HT-29 (cell line): ENCODE results near the gene ACSM6. TPM values are rescaled to one million over a fixed set of nuclear protein-coding genes. Genes with fewer than 3 reads are reported as not detected.

Experiments
- DNase-seq: peaks from one replicate; pipeline ENCODE4 v3.0.0-alpha.2; 2015; ENCODE audit warnings: low spot score
- small RNA-seq: library from RNA; depleted of rRNA; stranded (forward); fragments of <200 nt; gene quantifications from one replicate; pipeline ENCODE3, GENCODE V24; 2014
- total RNA-seq: library from RNA; depleted of rRNA; stranded (reverse); fragments of >200 nt; shearing (Covaris generic); gene quantifications from 2 replicates; pipeline ENCODE4 v1.2.3, GENCODE V29; 2014; rRNA removed

ACSM6 gene
- total RNA-seq, 1 experiment from 2014 or later, result not detected

GRCh38 chr10:95267251-95267650 is 73.2 kb downstream of the ACSM6 start:
- no peak for DNase-seq

GRCh38 chr10:95268438-95268837 is 74.4 kb downstream of the ACSM6 start:
- DNase-seq, result no peak

GRCh38 chr10:95273393-95274312 is 79.6 kb downstream of the ACSM6 start:
- peak; percentile 75 for DNase-seq

- no peak for DNase-seq
Observed at GRCh38 chr10:95275726-95276366, 81.8 kb downstream of the ACSM6 start.

GRCh38 chr10:95276367-95277200 is 82.5 kb downstream of the ACSM6 start:
- no peak for DNase-seq

- DNase-seq, result no peak
Observed at GRCh38 chr10:95277201-95277570, 83.1 kb downstream of the ACSM6 start.

GRCh38 chr10:95277614-95278013 is 83.6 kb downstream of the ACSM6 start:
- DNase-seq, result no peak

Small RNA genes within 50 kb of the gene (small RNA-seq; reads per million reads assigned to genes)
- not detected for gene AL157834.3

Other genes with a start within 250 kb of the ACSM6 start
- not detected in 2 replicates for gene CYP2C8, start 124.7 kb upstream of the ACSM6 start, total RNA-seq
- 20.0 and 25.3 TPM in 2 replicates for gene PDLIM1, start 96.8 kb downstream of the ACSM6 start, total RNA-seq